Liver (tissue), 9 donors: Measurements from ENCODE around the gene NSMF. TPM values are rescaled to one million over a fixed set of nuclear protein-coding genes. Genes with fewer than 3 reads are reported as not detected.

Experiments
- DNase-seq: peaks from one replicate; pipeline ENCODE4 v3.0.0-alpha.2; 2017; ENCODE audit warnings: low spot score
- H3K27ac ChIP-seq, 2 donors: one replicate each; pipeline ENCODE4 v1.7.0; 2013; ENCODE audit warnings: inconsistent platforms in 2 of 2, low read length in 2 of 2, control low read depth in 1 of 2, low read depth in 1 of 2, mild to moderate bottlenecking in 1 of 2
- H3K27me3 ChIP-seq, 4 donors: one replicate each; pipeline versions ENCODE4 v1.6.1 to v1.7.0; 2013; ENCODE audit warnings: low read length in 3 of 4, inconsistent platforms in 1 of 4, mild to moderate bottlenecking in 1 of 4, moderate library complexity in 1 of 4; ENCODE audit not compliant: control insufficient read depth in 4 of 4, insufficient read depth in 4 of 4
- H3K36me3 ChIP-seq, 4 donors: one replicate each; pipeline versions ENCODE4 v1.6.1 to v1.7.0; 2013; ENCODE audit warnings: low read length in 3 of 4, mild to moderate bottlenecking in 3 of 4, low read depth in 1 of 4, moderate library complexity in 1 of 4; ENCODE audit not compliant: control insufficient read depth in 4 of 4, insufficient read depth in 3 of 4
- H3K4me1 ChIP-seq, 4 donors: one replicate each; pipeline versions ENCODE4 v1.6.1 to v1.7.0; 2013; ENCODE audit warnings: low read length in 3 of 4, mild to moderate bottlenecking in 3 of 4, moderate library complexity in 1 of 4; ENCODE audit not compliant: control insufficient read depth in 4 of 4, insufficient read depth in 4 of 4
- H3K4me3 ChIP-seq, 3 donors: one replicate each; pipeline versions ENCODE4 v1.6.1 to v1.7.0; 2013; ENCODE audit warnings: low read length in 3 of 3, control low read depth in 1 of 3, low read depth in 1 of 3, mild to moderate bottlenecking in 1 of 3
- H3K9ac ChIP-seq, 2 donors: one replicate each; pipeline ENCODE4 v1.7.0; 2013; ENCODE audit warnings: low read length in 2 of 2, mild to moderate bottlenecking in 2 of 2, moderate library complexity in 2 of 2, control low read depth in 1 of 2, low read depth in 1 of 2
- H3K9me3 ChIP-seq, 4 donors: one replicate each; pipeline versions ENCODE4 v1.6.1 to v1.7.0; 2013; ENCODE audit warnings: low read length in 3 of 4; ENCODE audit not compliant: control insufficient read depth in 4 of 4
- EGR1 ChIP-seq, 2 donors: IDR thresholded peaks; 2 replicates each; pipeline ENCODE4 v1.6.1; 2016 to 2018; ENCODE audit warnings: antibody characterized with exemption in 2 of 2, low read depth in 2 of 2
- FOXA2 ChIP-seq: IDR thresholded peaks from 2 replicates; pipeline ENCODE4 v1.6.1; 2016; ENCODE audit warnings: antibody characterized with exemption
- HNF4A ChIP-seq, 2 donors: conservative IDR thresholded peaks; 2 replicates each; pipeline ENCODE4 v1.6.1; 2016; ENCODE audit warnings: antibody characterized with exemption in 2 of 2, mild to moderate bottlenecking in 2 of 2
- HNF4G ChIP-seq: IDR thresholded peaks from 2 replicates; pipeline ENCODE4 v1.6.1; 2016; ENCODE audit warnings: antibody characterized with exemption
- JUND ChIP-seq, 2 donors: IDR thresholded peaks; 2 replicates each; pipeline ENCODE4 v1.6.1; 2016; ENCODE audit warnings: antibody characterized with exemption in 2 of 2
- RAD21 ChIP-seq, 2 donors: IDR thresholded peaks; 2 replicates each; pipeline ENCODE4 v1.6.1; 2016; ENCODE audit warnings: antibody characterized with exemption in 2 of 2, mild to moderate bottlenecking in 2 of 2
- SP1 ChIP-seq: IDR thresholded peaks from 2 replicates; pipeline ENCODE4 v1.6.1; 2018; ENCODE audit warnings: antibody characterized with exemption, mild to moderate bottlenecking
- TAF1 ChIP-seq: conservative IDR thresholded peaks from 2 replicates; pipeline ENCODE4 v1.6.1; 2016; ENCODE audit warnings: antibody characterized with exemption, mild to moderate bottlenecking
- YY1 ChIP-seq: IDR thresholded peaks from 2 replicates; pipeline ENCODE4 v1.6.1; 2016; ENCODE audit warnings: antibody characterized with exemption, mild to moderate bottlenecking
- WGBS: extraction: QIAGEN DNeasy Blood & Tissue Kit; methylation state at CpG from one replicate; pipeline ENCODE4 v1.1.7; 2013; 5-methylcytosine and 5-hydroxymethylcytosine counted together
- polyA plus RNA-seq, 2 donors: library from polyadenylated mRNA; stranded (reverse) in 1 of 2; unstranded in 1 of 2; fragments of 200-250 nt in 1 of 2; fragments of >200 nt in 1 of 2; fragmentation: Nextera tagmentation in 1 of 2; extraction: Ambion mirVana in 1 of 2; gene quantifications; one replicate each; pipeline versions ENCODE4 v1.2.1 to v1.2.3, GENCODE V29; 2013 to 2015
- total RNA-seq, 2 donors: library from RNA; depleted of rRNA; stranded (reverse); fragments of >200 nt; gene quantifications; one replicate each; pipeline ENCODE4 v1.2.3, GENCODE V29; 2014
- TF ChIP-seq, protein P1 (sequence below): IDR thresholded peaks from 2 replicates; pipeline ENCODE4 v1.6.1; 2016; ENCODE audit warnings: antibody characterized with exemption, mild to moderate bottlenecking
- TF ChIP-seq, protein P2 (sequence below): IDR thresholded peaks from 2 replicates; pipeline ENCODE4 v1.6.1; 2016; ENCODE audit warnings: antibody characterized with exemption
- TF ChIP-seq, protein P3 (sequence below): IDR thresholded peaks from 2 replicates; pipeline ENCODE4 v1.6.1; 2016; ENCODE audit warnings: antibody characterized with exemption
- donor health status: healthy.
- donor health status: healthy.
- donor health status: healthy.
- donor health status: healthy.
- donor health status: healthy.

Gene NSMF
- total and polyA plus RNA-seq, 4 donors = 1.7 to 13.5 (median 8.7) TPM

DNA sequence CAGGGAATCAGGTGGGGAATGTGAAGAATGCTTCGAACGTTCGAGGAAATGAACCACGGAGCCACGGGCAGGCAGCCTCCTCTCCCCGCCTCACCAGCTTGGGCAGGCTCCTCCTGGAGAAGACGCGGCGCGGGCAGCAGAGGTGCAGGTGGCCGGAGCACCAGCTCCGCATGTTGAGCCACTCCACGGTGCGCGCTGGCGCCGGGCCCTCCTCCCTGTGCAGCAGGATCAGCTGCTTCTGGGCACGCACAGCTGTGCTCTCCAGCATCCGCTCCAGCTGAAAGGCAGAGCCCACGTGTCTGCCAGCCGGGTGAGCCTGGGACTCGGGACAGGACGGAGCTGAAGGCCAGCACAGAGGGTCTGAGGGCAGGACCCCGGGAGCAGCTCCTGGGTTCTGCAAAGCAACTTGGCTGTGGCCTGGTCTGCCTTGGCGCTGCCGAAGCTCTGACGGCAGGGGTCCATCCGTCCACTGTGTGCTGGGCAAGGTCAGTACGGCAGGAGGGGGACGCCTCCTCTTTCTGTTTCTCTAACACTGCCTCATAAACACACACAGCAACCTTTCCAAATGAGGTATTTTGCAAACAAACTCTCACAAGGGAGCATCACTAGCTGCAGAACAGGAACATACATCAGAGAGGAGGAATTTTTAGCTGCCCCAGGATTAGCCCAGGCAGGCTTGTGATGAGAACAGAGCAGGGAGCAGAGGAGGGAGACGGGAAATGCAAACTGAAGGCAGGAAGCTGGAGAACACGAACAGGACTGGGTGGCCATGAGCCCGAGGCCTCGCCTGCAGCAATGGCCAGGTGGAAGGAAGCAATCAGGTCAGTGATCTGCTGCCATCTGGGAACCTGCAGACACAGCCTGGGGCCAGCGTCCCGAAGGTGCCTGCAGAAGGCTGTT, 20.1 kb upstream of the NSMF start:
- peaks cover 2 to 12% (median 6%) of the 10 kb centered on the region in 4 donors for H3K9me3 ChIP-seq
- 91% methylated on average over 36 of the region's 36 CpGs for WGBS
- H3K36me3 ChIP-seq = peaks cover 0 to 6% (median 5%) of the 10 kb centered on the region in 4 donors
- H3K4me3 ChIP-seq = no peak overlapping the region
- H3K27me3 ChIP-seq = no peaks in the 10 kb centered on the region
- H3K27ac ChIP-seq = no peak overlapping the region
- TF ChIP-seq, protein P1, sequence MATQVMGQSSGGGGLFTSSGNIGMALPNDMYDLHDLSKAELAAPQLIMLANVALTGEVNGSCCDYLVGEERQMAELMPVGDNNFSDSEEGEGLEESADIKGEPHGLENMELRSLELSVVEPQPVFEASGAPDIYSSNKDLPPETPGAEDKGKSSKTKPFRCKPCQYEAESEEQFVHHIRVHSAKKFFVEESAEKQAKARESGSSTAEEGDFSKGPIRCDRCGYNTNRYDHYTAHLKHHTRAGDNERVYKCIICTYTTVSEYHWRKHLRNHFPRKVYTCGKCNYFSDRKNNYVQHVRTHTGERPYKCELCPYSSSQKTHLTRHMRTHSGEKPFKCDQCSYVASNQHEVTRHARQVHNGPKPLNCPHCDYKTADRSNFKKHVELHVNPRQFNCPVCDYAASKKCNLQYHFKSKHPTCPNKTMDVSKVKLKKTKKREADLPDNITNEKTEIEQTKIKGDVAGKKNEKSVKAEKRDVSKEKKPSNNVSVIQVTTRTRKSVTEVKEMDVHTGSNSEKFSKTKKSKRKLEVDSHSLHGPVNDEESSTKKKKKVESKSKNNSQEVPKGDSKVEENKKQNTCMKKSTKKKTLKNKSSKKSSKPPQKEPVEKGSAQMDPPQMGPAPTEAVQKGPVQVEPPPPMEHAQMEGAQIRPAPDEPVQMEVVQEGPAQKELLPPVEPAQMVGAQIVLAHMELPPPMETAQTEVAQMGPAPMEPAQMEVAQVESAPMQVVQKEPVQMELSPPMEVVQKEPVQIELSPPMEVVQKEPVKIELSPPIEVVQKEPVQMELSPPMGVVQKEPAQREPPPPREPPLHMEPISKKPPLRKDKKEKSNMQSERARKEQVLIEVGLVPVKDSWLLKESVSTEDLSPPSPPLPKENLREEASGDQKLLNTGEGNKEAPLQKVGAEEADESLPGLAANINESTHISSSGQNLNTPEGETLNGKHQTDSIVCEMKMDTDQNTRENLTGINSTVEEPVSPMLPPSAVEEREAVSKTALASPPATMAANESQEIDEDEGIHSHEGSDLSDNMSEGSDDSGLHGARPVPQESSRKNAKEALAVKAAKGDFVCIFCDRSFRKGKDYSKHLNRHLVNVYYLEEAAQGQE = no peak
- TF ChIP-seq TAF1 = no peak
- no peak for TF ChIP-seq RAD21 (IDR thresholded peaks at IDR 0.05)
- TF ChIP-seq SP1 = no peak
- TF ChIP-seq HNF4A (conservative IDR thresholded peaks at IDR 0.05) = no peak
- no peak for DNase-seq
- peaks cover 0 to 8% (median 7%) of the 10 kb centered on the region in 4 donors for H3K4me1 ChIP-seq
- H3K9ac ChIP-seq = no peak overlapping the region

DNA sequence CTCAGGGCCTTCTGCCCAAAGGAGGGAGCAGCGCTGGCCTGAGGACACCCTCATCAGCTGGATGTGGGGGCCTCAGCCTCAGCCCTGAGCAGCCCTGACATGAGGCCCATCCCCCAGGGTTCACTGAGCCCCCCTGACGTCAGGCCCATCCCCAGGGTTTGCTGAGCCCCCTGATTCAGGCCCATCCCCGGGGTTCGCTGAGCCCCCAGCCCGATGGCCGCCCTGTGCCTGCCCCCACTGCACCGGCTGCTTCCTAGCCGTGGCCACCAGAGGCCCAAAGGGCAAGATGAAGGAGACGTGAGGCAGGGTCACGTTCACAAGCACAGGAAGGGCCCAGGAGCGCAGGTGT, 19.5 kb upstream of the NSMF start:
- WGBS = 93% methylated on average over 11 of the region's 11 CpGs
- H3K4me3 ChIP-seq = no peak overlapping the region
- TF ChIP-seq, protein P1 = no peak
- TF ChIP-seq, protein P2, sequence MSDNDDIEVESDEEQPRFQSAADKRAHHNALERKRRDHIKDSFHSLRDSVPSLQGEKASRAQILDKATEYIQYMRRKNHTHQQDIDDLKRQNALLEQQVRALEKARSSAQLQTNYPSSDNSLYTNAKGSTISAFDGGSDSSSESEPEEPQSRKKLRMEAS = no peak
- TF ChIP-seq, protein P3, sequence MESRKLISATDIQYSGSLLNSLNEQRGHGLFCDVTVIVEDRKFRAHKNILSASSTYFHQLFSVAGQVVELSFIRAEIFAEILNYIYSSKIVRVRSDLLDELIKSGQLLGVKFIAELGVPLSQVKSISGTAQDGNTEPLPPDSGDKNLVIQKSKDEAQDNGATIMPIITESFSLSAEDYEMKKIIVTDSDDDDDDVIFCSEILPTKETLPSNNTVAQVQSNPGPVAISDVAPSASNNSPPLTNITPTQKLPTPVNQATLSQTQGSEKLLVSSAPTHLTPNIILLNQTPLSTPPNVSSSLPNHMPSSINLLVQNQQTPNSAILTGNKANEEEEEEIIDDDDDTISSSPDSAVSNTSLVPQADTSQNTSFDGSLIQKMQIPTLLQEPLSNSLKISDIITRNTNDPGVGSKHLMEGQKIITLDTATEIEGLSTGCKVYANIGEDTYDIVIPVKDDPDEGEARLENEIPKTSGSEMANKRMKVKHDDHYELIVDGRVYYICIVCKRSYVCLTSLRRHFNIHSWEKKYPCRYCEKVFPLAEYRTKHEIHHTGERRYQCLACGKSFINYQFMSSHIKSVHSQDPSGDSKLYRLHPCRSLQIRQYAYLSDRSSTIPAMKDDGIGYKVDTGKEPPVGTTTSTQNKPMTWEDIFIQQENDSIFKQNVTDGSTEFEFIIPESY = no peak
- TF ChIP-seq HNF4G (no peak), TAF1 (no peak), SP1 (no peak), YY1 (no peak), JUND (IDR thresholded peaks at IDR 0.05) (no peak), FOXA2 (no peak), EGR1 (IDR thresholded peaks at IDR 0.05; ENCODE audit: low read depth in 2 of 2) (no peak)
- no peak for DNase-seq
- H3K27me3 ChIP-seq = no peaks in the 10 kb centered on the region
- H3K9me3 ChIP-seq = peaks cover 2 to 12% (median 6%) of the 10 kb centered on the region in 4 donors
- H3K9ac ChIP-seq = no peak overlapping the region
- H3K36me3 ChIP-seq = peaks cover 0 to 6% (median 5%) of the 10 kb centered on the region in 4 donors
- H3K4me1 ChIP-seq = peaks cover 0 to 8% (median 7%) of the 10 kb centered on the region in 4 donors
- H3K27ac ChIP-seq = no peak overlapping the region
